ENCODE results near the gene TANC1.

The TANC1 gene

DNA sequence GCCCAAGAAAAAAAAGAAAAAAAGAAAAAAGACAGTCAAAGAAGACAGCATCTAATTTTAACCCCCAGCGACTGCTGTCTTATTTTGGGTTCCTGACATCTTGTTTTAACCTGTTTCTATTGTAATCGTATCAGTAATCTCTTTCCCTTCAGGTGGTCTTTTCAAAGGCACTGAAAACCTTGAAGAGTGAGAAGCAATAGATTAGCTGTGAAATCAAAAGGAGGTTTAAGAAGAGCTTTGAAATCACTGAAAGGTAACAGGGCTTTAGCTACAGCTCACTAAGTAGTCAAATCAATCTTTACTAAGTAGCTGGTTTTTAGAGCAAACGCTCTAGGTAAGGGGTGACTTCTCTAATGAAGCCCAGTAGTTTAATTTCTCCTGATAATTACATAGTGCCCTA, 5.4 kb upstream of the TANC1 start:
- DNase-seq: no peak

DNA sequence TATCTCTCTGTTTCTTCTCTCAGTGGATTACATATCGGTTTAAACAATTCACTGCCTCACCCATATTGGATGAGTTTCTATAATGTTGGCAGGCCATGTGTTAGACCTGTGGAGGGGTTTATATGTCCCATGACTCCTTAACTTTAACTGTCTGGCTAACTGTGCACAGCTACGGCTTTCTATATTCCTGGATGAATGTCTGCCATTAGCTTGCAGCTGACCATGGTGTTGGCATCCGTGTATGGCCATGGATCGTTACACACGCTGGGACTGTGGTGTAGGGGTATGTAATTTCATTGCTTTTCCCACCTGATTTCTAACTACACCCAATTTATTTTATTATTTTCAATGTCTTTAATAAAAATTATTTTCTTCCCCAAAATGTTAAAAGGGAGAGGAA, 3.3 kb upstream of the TANC1 start:
- no peak for DNase-seq

DNA sequence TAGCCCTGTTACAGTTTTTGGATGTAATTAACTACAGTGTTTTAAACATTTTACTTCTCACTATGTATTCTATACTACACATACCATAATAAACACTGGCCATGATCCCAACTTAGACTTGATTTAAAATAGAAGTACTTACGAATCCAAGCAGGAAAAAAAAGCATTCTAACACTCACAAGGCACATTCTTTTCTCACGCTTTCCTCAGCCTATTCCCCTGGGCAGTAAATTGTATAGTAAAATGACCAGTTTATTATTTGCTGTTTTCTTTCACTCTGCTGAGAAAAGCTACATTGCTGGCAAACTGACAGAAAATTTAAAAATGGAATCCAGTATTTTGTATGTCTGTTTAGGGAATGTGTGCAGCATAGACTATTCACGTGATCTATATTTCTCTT, 2.8 kb upstream of the TANC1 start:
- no peak for DNase-seq

DNA sequence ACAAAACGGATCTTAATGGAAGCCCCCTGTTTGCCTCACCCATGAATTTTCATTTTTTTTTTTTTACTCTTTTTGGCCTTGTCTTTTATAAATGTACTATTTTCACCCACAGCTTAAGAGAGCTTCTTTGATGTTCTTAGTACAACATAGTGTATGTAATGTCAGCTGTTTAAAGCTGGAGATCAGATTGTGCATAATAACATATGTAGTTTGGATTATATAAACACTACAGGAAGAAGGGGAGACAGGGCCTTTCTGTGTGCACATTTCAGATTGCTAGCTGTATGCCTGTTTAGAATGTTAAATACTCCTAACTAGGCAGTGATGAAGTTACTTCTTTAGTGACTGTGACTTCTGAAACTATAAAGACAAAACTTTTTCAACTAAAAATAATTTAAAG, 2.1 kb upstream of the TANC1 start:
- no peak for DNase-seq

DNA sequence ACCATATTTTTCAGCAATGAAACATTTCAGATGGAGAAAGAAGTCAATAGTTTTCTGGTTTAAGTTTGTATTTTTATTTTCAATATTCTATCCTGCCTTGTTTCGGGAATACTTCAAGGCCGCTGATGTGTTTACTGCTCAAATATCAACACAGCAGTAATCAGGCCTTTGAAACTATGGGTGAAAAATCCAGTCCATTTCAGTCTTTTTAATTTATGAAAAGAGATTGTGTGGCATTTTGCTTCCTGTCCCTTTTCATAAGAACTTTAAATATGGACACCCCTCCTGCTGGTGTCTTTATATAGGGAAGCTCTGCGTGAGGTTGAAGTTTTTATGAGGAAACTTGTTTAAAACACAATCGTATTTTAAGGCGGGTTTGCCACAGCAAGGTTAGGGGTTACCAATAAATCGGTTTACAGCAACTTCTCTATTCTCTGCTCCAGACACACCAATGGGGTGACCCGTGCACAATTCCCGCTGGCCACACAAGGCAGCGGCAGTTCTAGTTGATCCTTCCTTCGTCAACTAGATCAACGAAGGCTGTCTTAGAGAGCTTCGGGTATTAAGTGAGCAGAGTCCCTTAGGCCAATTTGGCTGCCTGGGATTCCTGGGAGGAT, 1.2 kb upstream of the TANC1 start:
- peak; percentile 27 for DNase-seq

DNA sequence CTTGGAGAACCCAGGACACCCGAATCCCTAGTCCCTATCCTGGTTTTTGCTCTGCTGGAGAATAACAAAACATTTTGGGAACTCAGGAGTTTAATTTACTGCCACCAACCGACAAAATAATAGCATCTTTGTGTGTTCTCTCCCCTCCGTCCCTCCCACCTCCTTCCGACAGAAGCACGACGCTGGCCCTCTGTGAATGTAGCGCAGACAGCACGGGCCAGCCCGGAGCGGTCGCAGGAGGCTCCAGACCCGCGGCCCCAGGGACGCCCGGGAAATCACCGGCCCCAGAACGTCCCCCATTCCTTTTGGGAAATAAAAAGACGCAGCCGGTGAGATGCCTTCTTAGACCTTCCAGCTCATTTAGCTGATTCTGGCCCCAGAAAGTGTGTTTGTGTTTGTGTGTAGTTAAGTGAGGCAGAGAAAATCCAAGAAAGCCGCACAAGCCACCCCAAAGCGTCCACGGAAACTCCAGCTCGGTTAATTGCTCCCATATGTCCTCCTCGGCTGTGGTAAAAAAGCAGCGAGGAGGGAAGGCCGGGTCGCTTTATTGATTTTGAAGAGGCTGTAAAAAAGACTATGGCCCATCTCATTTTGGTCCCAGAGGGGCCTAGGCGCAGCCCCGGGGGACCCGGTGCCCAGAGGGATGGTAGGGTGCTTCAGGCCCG, 577 bp upstream of the TANC1 start:
- DNase-seq: peak; percentile 66

DNA sequence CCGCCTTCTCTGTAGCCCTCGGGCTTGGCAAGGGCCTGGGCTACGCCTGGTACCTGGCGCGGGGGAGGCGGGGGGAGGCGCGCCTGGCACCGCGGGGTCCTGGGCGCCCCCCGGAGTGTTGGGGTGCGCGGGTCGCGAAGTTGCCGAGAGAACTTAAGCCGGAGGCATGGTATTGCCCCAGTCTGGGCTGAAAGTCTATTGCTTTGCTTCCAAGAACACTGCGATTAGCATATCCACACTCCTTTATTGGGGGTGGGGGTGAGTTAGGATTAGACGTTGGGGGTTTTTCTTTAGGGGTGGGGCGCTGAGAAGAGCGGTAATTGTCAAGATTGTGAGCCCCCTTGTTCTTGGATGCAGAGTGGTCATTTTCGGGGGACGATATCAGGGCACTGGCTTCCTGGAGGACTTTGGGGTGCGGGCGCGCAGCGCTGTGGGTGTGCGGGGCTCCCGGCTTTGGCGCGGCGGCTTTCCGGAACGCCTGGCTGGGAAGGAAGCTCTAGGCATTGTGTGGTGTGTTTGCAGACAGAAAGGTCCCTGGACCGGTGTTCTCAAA, 798 bp downstream of the TANC1 start:
- DNase-seq: peak; percentile 41

DNA sequence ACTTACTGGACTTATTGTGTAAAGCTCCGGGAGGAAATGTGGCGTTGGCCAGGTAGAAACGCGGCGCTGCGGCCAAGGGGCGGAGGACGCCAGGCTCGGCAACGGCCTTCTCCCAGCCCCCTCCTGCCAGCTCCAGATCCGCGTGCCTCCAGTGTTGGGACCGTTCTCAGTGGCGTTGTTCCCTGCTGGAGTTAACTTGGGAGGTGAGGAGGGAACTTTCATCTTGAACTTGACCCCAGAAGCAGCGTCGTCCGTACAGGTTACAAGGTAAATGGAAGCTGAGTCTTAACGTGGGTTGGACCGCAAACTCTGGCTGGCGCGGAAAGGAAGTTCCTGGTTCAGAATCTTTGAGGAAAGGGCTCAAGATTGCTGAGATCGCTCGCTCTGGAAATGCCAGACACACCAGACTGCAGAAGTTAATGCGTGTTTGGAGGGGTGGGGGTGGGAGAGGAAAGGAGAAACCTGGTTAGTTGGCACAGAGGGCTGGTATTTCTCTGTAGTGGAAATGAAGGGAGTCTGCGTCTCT, 1.3 kb downstream of the TANC1 start:
- DNase-seq: peak; percentile 44

DNA sequence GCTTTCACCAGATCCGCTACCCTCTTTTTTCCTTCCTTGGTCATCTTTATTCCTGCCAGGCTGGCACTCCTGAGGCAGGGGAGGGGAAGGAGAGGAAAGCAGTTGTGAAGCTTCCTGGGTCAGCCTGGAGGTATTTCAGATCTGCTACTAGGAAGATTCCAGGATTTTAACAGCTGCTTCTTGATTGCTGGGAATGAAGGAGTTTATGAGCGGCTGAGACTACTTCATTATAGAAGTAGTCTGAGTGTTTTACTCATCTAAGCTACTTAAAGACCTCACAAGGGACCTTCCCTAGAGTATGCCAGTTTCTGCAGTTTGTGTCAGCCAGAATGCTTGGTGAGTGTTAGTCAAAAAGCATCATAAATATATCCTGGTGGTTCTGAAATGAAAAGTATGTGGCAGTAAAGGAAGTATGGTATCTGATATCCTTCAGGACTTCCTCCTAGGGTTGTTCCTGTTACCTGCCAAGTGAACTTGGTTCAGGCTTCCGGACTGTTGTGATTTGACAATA, 1.9 kb downstream of the TANC1 start:
- no peak for DNase-seq

DNA sequence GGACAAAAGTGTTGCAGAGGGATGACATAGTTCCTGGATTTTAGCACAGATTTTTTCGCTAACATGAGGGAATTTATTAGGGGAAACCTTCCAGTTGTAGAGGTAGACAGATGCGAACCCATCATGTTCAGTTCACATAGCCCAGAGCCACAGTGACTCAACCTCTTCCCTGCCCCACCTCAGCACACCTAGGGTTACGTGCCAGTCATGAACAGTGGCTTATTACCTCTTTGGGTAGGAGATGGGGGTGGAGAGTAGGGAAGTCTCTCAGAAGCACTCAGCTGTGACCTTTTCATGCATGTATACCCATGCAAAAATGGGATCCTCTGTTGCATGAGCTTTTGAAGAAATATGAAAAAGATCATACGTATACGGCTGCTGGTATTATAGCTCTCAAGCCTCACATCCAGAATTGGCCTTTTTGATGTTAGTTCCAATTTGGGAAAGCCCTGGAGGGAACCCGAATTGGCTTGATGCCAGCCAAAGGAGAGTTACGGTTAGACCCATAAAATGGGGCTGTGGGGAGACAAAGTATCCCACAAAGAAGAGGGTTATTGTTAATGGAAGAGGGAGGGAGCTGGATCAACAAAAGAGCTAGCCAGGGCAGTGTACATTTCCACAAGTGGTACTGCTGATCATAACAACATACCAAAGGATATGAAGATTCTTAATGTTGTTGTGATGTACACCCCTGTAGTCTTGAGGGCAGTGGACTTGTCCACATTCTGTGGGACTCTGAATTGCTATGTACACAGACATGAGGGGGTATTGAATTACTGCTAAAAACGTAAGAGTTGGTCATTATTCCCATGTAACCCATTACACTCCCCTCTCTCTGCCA, 4.9 kb downstream of the TANC1 start:
- DNase-seq: no peak

DNA sequence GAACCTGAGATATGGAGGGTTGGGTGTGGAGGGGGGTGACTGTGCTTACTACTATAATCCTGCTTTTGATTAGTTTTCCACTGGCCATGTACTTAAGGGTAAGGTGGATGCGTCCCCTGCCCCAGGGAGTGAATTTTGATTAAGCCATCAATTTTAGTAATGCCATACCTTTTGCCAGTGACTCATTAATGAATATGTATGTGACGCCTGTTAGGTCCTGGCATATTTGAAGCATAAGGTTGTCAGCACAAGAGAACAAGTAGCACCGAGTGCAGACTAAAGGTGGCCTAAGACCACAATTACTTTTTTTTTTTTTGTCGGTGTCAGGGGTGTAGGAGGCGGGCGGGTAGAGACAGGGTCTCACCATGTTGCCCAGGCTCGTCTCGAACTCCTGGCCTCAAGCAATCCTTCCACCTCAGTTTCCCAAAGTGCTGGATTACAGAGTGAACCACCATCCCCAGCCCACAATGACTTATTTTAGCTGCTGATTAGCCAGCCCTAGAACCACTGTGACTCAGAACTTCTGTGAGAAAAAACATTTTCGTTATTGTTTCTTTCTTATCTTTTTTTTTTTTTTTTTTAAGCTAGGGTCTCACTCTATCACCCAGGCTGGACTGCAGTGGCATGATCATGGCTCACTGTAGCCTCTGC, 7.0 kb downstream of the TANC1 start:
- peak; percentile 45 for DNase-seq

DNA sequence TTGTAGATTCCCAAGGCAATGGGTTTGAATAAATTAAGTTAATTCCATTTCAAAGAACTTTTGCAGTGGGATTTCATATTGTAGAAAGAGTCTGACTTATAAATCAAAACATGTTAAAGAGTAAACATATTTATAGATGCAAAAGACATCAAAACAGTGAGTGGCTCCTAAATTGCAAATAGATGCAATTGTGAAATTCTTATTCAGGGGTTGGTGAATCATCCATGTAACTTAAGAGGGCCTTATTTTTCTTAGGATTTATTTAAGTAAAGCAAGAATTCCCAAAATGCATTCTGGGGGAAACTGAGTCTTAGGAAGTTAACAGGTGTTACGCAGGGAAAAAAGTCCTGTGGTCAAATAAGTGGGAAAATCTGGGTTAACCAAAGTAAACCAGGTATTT, 11.3 kb downstream of the TANC1 start:
- no peak for DNase-seq

DNA sequence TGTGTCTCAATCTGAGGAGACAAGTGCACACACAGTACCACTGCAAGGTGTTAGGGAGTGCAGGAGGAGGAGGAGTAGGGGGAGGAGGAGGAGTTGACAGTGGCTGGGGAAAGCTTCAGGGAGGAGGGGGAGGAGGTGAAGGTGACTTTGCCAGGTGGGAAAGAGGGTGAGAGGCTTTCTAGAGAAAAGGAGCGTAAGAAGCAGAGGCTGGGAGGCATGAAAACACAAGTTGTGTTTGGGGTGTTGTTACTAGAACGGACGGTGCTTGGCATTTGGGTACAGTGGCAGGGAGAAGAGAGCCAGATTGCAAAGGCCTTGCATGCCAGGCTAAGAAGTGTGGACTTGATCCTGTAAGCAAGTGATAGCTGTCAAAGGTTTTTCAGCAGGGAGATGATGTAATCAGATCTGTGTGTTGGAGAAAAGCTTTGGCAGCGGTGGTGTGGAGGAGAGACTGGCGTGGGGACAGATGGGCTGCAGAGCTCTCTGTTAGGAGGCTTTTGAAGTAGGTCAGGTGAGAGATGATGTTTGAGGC, 16.2 kb downstream of the TANC1 start:
- DNase-seq: no peak

DNA sequence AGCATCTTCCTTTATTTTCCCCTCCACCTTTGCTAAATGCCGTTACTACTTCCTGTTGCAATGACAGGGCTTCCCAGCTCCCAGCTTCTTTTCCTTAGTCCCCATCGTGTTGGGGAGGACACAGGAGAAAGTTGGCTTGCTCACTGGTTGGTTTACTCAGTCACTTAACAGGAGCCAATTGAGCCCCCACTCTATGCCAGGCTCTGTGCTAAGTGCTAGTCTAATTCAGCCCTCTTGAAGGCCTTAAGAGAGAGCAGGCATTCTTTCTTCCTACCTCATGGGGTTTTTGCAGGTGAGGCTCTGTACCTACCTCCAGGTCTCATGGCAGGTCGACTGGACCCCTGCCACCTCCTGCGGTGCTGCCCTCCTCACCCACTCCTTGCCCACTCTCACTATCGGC, 20.1 kb downstream of the TANC1 start:
- no peak for DNase-seq

DNA sequence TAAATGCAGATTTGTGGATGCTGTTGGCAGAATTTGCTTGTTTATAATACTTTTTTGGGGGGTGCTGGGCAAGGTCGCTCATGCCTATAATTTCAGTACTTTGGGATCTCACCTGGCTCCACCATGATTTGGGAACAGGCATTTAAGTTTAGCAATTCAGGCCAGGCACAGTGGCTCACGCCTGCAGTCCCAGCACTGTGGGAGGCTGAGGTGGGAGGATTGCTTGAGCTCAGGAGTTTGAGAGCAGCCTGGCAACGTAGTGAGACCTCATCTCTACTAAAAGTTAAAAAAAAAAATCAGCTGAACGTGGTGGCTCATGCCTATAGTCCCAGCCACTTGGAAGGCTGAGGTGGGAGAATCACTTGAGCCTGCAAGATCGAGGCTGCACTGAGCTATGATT, 20.7 kb downstream of the TANC1 start:
- no peak for DNase-seq

DNA sequence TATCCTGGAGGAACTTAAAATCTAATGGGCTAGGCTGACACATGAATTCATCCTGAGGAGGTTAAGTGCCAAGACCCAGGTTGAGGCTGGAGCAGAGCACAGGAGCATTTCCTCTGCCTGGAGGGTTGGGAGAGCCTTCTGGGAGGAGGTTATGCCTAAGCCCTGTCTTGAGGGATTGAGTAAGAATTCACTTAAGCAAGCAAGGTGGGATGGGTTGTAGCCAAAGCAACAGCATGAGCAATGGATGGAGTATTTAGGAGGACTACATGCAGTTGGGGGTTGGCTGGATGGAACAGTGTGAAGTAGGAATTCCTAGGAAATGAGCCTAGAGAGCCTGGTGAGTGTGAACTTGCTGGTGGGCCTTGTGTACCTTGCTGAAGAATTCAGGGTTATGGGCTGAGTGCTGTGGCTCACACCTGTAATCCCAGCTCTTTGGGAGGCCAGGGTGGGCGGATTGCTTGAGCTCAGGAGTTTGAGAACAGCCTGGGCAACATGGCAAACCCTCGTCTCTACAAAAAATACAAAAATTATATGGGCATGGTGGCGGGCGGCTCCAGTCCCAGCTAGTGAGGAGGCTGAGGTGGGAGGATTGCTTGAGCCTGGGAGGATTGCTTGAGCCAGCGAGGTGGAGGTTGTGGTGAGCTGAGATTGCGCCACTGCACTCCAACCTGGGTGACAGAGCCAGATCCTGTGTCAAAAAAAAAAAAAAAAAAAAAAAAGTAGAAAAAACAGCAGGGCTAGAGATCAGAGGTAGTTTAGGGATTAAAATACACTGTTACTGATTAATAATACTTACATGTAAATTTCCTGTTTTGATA, 22.2 kb downstream of the TANC1 start:
- no peak for DNase-seq

DNA sequence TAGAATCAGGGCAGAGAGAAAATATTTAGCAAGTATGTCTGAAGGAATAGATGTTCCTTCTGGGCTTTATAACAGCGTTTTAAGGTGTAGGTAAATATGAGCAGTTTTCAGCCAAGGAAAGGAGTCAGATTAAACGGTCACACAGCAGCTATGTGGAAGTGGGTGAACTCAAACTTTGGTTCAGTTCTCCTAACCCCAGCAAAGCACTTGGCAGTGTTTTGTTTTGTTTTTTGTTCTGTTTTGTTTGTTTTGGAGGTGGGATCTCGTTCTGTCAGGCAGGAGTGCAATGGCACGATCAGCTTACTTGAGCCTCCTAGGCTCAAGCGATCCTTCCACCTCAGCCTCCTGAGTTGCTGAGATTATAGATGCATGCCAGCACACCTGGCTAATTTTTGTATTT, 24.6 kb downstream of the TANC1 start:
- no peak for DNase-seq

DNA sequence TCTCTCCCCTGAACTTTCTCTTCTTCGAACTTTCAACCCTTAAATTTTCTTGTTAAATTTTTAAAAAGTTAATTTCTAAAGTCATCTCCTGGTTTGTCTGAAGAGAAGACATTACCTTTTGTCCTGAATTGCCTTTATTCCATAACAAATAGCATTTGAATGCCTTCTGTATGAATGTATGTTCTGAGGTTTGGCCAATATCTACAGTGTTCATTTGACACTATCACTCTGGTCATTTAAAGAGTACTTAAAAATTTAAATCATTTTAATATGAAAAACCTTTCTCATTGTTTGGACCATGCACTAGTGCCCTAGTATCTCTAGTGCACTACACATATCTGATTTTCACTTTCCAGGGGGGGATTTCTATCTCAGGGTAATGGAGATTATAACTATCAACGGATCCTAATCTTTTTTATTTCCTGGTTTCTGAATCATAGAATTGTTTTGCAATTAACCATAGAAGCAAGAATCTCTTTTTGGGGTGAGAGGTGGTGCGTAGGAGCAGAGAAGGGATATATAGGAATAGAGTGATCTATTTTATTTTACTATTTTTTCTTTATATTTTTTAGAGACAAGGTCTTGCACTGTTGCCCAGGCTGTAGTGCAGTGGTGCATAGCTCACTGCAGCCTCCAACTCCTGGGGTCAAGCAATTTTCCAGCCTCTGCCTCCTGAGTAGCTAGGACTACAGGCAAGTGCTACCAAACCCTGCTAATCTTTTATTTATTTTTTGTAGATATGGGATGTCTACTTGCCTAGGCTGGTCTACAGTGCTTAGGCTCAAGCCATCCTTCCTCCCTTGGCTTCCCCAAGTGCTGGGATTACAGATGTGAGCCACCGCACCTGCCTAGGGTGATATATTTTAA, 25.5 kb downstream of the TANC1 start:
- no peak for DNase-seq

DNA sequence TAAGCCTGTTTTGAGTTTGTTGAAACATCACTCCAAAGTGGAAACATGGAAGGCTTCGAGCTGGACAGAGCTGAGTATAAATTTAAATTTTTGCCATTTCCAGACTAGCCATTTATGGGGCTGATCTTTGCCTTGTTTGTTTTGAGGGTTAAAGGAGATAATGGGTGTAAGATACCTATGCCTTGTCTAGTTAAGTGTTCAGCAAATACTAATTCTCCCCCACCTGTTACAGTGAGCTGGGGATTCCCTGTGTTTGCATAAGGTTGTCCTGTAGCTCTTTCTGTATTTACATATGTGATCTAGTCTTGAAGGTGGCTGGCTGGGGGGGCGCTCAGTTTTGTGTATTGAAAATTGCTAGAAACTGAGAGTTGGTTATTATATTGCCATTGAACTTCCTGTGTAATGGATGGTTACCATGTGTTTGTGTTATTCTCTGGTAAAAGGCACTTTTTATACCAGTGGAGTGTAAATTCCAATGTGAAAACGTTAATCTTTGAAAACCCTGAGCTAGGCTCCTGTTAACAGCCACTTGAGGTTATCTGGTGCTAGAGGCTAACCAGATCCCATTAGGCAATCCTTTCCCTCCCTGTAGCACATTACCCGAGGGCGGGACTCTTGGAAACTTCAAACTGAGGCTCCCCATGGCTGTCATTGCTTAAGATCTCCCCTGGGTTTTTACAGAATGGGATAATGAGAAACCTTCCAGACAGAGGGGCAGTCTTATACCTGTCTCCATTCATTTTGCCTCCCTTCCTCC, 26.7 kb downstream of the TANC1 start:
- DNase-seq: no peak

DNA sequence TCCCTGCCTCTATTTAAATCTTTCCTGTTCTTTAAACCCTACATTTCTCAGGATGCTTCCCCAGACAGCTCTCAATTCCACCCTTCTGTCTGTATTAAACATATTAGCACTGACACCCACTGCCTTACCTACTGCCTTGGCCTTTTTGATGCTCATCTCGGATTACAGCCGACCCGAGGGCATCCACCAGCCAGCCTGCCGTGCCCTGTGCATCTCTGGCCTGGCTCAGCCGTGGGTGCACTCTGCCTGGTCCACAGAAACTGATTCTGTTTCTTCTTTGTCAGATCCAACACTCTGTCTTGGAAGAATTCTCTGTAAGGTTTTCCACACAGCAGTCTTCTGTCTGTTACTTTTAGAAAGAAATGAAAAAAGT, 27.2 kb downstream of the TANC1 start:
- no peak for DNase-seq
